Measurements from ENCODE around the gene SEC14L3.
A peak's percentile ranks its signal among the peaks of the same experiment; 100 is the strongest.
"Not testable (repeated sequence)": the region's sequence is repeated elsewhere in the genome, so short reads cannot be mapped to it uniquely, and the experiment has no call there.

Gene SEC14L3

DNA sequence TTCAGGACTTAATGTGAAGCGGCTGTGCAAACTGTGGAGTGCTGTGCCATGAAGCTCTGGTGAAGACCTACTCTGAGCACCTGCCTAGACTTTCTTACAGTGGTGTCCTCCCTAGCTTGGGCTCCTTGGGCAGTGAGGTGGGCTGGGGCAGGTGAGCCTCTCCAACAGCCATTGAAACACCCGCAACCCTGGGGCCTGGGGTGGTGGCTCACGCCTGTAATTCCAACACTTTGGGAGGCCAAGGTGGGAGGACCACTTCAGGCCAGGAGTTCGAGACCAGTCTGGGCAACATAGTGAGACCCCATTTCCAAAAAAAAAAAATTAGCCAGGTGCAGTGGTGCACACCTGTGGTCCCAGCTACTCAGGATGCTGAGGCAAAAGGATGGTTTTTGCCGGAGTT lies 14.3 kb upstream of the SEC14L3 start:
- DNase-seq (ENCODE audit: low spot score): no peak

DNA sequence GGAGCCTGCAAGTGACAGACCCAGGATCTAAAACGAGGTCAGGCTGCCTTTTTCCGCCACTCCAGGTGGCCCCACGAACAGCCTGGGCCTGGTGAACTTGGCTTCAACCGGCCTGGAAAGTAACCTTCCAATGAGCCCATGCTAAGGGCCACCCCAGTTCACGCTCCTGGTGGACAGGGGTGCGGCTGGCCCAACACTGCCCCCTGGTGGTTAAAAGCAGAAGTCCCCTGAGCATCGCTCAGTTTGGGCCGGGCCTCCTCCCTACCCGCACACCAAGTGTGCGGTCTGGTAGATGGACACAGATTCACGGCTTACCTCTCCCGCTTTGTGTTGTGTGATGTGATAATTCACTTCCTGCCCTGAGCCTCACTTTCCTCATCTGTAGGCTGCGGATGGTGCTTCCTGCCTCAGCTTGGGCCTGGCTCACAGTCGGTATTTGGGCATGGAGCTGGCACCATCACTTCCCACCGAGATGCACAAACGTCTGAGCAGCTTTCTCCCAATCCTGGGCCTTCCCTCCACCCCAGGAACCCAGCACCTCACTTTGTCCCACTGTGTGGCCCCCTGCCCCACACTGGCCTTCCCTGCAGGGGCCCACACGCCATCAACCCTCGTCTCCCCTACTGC lies 13.7 kb upstream of the SEC14L3 start:
- peak; percentile 97 for DNase-seq (ENCODE audit: low spot score)

- DNase-seq (ENCODE audit: low spot score): no peak
Measured at GRCh38 chr22:30483169-30483568, 11.4 kb upstream of the SEC14L3 start.

DNA sequence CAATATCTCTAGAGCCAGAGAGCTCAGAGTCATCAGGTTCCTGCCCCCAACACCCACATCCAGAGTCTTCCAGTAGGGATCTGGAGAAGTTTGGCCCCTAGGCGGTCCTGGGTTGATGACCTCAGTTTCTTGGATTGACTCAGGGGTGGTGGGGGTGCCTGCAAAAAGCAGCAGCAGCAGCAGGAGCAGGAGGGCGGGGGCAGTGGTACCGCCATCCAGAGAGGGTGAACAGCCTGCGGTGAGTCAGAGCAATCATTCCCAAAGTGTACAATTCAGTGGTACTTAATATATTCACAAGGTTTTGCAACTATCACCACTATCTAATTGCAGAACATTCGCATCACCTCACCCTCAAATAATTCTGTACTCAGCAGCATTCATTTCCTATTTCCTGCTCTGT lies 9.9 kb upstream of the SEC14L3 start:
- DNase-seq (ENCODE audit: low spot score): peak; percentile 39

GRCh38 chr22:30479981-30480380 lies 8.2 kb upstream of the SEC14L3 start:
- DNase-seq (ENCODE audit: low spot score): no peak

- DNase-seq (ENCODE audit: low spot score): no peak
Measured at GRCh38 chr22:30474683-30475424, 3.0 kb upstream of the SEC14L3 start.

GRCh38 chr22:30474121-30474520 lies 2.3 kb upstream of the SEC14L3 start:
- DNase-seq (ENCODE audit: low spot score): no peak

DNA sequence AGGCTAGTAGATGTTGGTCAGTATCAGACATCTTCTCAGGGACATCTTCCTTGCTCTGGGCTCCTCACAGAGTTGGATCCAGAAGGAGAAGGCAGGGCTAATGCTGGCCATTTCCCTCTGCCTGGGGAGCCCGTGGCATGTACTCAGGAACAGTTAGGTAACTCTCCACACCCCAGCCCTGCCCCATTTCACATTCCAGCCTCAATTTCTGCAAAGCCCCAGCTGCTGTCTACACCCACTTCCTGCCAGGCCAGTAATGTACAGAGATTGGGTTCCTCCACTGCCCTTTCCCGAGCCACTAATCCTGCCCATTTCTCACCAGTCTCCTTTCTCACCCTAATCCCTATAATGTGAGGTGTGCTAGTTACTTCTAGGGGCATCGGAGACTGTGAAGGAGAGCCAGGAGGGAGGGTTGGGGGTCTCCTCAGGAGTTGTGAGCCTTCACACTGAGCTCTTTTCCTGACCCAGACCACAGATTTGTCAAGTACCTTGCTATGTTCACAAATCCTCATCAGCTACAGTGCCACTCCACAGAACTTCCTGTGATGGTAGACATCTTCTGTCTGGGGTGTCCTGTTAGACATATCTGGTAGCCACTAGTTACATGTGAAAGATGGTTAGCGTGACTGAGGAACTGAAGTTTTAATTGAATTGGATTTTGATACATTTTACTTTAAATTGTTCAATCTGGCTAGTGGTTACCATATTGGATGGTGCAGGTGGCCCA lies 1.3 kb upstream of the SEC14L3 start:
- no peak for DNase-seq (ENCODE audit: low spot score)

DNA sequence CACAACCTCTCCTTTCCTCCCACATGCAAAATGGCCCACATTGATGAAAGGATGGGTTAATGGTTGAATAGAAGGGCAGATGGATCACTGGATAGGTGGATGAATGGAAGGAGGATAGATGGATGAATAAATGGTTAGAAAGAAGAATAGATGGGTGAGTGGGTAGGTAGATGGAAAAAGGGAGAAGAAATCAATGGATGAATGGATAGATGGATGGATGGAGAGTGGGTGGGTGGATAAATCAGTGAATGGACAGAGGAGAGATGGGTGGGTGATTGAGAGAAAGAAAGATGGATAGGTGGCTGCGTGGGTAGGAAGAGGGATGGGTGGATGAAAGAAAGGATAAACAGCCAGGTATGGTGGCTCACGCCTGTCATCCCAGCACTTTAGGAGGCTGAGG lies 1.2 kb downstream of the SEC14L3 start:
- no peak for DNase-seq (ENCODE audit: low spot score)

- DNase-seq (ENCODE audit: low spot score): no peak
Measured at GRCh38 chr22:30469165-30469564, 2.7 kb downstream of the SEC14L3 start.

- not testable (repeated sequence) for DNase-seq (ENCODE audit: low spot score)
Measured at GRCh38 chr22:30460555-30460954, 11.3 kb downstream of the SEC14L3 start.

- DNase-seq (ENCODE audit: low spot score): no peak
Measured at GRCh38 chr22:30460147-30460546, 11.7 kb downstream of the SEC14L3 start.

DNA sequence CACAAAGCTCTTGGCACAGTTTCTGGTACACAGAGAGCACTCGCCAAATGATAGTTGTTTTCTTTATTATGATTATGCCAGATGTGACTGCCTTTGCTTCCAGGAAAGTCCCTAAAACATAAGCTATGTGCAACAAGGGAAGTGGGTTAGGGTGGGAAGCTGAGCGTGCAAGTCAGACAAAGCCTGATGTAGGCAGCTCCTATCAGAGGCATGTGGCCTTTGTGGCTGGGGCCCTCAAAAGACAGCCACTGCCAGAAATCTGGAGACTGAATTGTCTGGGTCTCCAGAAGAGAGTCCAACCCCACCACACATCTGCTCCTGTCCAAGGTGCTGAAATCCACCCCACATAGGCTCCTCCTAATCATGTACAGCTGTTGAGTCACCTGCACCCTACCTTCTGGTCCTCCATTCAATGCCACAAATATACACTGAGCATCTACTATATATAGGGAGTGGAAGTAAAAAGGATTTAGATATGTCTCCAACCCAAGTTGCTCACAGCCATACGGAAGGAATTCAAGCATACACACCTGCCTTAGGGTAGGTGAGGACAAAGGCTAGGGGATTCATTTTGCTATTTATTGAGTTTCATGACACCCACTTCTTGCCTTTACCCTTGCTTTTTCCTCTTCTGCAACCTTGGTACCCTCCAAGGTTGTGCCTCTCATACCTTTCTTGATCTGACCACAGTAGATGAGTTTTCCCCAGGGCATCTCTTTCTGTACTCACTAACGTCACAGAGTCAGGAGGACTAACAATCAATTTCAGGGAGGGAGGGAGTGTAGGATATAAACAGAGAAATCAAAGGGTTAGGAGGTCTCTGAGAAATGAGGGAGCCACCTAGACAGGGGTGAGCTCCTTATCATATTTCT lies 12.4 kb downstream of the SEC14L3 start:
- DNase-seq (ENCODE audit: low spot score): peak; percentile 32

DNA sequence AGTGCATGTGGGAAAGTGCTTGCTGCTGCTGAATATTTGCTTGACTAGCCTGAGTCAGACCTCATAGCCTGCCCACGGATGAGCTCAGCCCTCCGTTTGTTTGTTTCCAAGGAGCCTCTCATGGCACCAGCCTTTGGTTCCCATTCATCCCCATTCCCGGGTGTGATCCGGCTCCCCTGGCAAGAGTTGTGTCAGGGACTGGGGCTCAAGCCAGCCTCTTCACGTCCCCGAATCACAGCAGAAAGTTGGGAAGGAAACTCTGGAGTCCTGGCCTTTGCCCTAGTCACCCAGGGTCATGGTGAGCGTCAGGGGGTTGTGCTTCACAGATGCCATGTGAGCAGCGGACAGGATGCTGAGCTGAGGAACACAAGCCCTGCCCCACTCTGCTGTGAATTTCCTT lies 13.8 kb downstream of the SEC14L3 start:
- peak; percentile 73 for DNase-seq (ENCODE audit: low spot score)

GRCh38 chr22:30455075-30455840 lies 16.6 kb downstream of the SEC14L3 start:
- no peak for DNase-seq (ENCODE audit: low spot score)

- no peak for DNase-seq (ENCODE audit: low spot score)
Measured at GRCh38 chr22:30453731-30454510, 17.9 kb downstream of the SEC14L3 start.

DNA sequence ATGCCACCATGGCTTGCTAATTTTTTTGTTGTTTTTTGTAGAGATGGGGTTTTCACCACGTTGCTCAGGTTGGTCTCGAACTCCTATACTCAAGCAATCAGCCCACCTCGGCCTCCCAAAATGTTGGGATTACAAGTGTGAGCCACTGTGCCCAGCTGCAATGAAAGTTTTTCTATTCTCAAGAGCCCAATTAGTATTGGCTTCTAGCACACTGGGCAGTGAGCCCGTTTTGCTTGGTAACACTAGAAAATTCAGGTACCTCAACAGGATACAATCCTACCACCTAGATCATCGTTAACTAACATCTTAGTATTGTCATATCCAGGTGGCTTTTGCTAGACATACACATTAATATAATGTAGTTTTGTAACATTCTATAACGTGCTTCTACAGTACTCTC lies 19.0 kb downstream of the SEC14L3 start:
- DNase-seq (ENCODE audit: low spot score): no peak

GRCh38 chr22:30451488-30451887 lies 20.3 kb downstream of the SEC14L3 start:
- DNase-seq (ENCODE audit: low spot score): not testable (repeated sequence)

GRCh38 chr22:30447656-30448055 lies 24.2 kb downstream of the SEC14L3 start:
- no peak for DNase-seq (ENCODE audit: low spot score)

- DNase-seq (ENCODE audit: low spot score): no peak
Measured at GRCh38 chr22:30445438-30446145, 26.2 kb downstream of the SEC14L3 start.

Data from AG20443 (cell line).